ENCODE measurements around the gene SMIM24.
A peak's percentile ranks its signal among the peaks of the same experiment; 100 is the strongest.

SMIM24 gene

GRCh38 chr19:3475449-3475848 lies 4.9 kb downstream of the SMIM24 start:
- no peak for DNase-seq

- no peak for DNase-seq
Measured at GRCh38 chr19:3474614-3475013, 5.7 kb downstream of the SMIM24 start.

- DNase-seq: no peak
Measured at GRCh38 chr19:3474010-3474409, 6.3 kb downstream of the SMIM24 start.

DNA sequence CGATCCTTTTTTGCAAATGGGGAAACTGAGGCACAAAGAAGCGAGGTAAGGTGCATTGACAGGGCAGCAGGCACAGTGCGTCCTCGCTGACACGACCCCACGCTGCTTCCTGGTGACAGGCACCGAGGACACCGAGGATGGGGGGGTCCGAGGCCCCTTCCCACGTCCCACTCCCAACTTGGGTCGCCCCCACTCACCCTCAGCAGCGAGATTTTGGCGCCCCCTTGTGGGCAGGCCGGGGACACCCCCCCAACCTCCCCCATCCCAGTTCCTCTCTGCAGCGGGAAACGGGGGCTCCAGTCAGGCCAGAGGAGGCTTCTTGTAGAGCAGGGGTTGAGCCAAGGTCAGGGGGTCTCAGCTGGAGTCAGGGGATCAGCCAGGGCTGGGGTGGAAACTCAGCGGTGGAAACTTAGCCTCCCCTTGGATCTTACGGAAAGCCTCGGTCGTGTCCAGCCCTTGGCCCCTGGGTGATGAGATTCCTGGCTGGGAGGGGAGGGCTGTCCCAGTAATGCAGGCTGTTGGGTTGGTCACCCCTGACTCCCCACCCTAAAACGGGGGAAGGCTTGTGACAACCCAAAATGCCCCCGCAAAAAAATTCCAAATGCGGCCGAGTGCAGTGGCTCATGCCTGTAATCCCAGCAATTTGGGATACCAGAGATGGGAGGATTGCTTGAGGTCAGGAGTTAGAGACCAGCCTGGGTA lies 8.2 kb downstream of the SMIM24 start:
- DNase-seq: peak in 21 of 51 donors; percentile 2 to 55 (median 18)

DNA sequence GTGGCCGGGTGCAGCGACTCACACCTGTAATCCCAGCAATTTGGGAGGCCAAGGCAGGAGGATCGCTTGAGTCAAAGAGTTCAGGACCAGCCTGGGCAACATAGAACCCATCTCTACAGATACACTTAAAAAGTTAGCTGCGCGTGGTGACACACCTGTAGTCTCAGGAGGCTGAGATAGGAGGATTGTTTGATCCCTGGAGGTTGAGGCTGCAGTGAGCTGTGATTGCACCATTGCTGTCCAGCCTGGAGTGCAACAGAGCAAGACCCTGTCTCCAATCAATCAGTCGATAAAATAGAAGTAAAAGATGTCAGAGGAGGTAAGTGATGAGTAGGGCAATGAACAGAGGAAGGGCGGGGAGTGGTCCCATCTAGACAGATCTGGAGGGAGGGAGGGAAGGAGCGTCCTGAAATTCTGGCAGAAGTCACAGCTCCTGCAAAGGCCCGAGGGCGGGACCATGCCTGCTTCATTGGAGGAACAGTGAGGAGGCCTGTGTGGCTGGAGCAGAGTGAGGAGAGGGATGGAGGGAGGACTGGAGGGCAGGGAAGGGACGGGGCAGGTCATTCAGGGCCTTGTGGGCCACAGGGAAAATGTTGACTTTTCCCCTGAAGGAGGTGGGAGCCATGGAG lies 9.7 kb downstream of the SMIM24 start:
- DNase-seq: no peak

DNA sequence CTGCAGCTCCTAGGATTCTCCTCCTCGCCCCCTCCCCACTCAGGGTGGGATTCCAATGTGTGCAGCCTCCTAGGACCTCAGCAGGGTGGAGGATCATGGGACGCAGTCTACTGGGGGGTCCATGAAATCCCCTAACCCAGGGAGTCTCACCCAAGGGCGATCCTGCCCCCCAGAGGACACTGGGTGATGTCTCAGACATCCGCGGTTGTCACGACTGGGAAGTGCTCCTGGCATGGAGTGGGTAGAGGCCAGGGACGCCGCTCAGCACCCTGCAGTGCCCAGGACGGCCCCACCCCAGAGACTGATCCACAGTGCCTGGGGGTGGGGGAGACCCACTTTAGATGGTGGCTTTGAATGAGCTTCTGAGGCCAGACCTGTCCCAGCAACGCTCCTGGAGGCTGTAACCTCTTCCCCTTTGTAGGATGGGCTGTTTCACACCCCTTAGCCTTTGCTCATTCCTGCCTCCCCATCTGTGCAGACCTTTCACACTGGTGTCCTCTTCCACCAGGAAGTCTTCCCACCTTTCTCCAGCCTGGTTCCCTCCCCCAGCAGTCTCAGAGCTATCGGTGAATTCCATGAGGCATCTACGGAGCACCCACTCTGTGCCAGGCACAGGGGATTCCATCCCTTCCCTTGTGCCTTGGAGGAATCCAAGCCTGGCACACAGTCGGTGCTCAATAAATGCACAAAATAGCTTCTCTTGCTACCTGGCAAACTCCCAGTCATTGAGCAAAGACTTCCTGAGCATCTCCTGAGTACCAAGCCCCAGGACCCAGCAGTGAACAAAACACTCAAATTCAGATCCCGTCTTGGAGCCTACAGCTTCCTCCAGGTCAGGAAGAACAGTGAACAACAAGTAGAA lies 10.5 kb downstream of the SMIM24 start:
- DNase-seq: peak in 1 of 51 donors; percentile 26

DNA sequence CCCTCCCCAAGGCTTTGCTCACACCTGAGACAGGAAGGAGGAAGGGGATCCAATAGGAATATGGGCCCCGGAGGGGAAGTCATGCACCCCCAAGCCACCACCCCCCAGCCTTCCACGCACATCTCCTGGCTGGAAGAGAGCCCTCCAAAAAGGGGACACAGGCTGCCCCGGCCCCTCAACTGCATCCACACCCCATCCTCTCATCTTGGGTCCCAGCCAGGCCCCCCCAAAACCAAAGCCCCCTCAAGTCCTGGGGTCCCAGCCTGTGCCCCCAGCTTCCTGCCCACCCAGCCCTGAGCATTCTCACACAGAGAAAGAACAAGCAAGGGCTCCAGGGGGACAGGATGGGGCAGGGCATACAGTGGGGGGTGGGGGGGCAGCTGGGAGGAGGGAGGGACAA lies 12.1 kb downstream of the SMIM24 start:
- no peak for DNase-seq

DNA sequence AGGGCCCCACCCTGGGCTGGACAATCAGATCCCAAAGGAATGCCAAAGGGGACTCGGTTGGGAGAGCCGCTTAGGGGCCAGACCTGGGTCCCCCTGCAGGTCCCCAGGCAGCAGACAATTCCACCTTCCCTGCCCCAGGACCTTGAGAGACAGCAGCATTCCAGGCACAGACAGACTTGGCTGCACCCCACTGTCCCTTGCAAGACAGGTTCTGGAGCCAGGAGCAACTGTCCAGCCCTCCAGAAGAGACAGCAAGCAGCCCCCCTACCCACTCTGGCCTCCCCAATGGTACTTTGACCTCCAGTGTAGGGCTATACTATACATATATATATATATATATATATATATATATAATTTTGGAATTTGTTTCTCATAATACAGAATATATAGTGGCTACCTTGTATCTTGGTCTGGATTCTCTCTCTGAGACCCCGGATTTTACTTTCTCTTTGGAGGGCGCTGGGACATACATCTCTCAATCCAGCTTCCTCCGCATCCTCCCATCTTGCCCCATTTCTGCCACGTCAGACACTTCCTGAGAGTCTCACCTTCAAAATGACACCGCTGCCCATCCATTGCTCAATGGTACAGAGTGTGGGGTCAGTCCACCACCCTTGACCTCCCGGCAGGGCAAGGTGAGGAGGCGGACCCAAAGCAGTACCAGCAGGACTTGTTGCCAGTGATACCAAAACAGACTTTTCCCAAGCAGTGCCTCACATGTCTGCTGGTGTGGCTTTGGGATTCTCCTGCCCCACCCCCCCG lies 12.7 kb downstream of the SMIM24 start:
- no peak for DNase-seq

- DNase-seq: peak in 29 of 51 donors; percentile 3 to 74 (median 38)
Measured at GRCh38 chr19:3466635-3467034, 13.7 kb downstream of the SMIM24 start.

GRCh38 chr19:3465552-3465951 lies 14.8 kb downstream of the SMIM24 start:
- DNase-seq: no peak

DNA sequence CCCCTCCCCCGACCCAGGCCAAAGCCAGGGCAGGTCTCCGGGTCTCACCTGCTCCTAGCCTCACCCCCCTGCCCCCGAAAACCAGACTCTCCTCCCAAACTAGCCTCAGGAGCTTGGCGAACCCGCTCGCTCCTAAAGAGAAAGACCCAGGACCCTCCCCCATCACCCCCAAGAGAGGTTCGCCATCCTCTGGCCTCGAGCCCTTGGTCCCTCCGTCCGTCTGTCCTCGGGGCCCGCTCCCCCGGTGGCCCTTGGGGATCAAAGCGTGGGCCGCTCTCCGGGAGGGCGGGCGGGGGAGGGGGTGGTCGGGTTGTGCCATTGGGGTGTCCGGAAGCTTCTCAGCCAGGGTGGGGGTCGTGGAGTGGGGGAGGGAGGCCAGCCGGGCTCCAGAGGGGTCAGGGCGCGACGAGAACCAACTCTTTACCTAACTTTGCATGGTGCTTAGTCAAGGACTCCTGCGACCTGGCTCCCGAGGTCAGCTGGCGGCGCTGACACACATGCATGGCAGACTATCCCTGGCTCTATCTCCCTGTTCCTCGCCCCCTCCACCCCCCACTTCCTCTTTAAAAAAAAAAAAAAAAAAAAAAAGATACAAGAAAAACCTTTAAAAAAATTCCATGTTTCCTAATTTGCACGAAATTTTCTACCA lies 15.6 kb downstream of the SMIM24 start:
- DNase-seq: no peak

GRCh38 chr19:3463714-3464586 lies 16.4 kb downstream of the SMIM24 start:
- DNase-seq: no peak

DNA sequence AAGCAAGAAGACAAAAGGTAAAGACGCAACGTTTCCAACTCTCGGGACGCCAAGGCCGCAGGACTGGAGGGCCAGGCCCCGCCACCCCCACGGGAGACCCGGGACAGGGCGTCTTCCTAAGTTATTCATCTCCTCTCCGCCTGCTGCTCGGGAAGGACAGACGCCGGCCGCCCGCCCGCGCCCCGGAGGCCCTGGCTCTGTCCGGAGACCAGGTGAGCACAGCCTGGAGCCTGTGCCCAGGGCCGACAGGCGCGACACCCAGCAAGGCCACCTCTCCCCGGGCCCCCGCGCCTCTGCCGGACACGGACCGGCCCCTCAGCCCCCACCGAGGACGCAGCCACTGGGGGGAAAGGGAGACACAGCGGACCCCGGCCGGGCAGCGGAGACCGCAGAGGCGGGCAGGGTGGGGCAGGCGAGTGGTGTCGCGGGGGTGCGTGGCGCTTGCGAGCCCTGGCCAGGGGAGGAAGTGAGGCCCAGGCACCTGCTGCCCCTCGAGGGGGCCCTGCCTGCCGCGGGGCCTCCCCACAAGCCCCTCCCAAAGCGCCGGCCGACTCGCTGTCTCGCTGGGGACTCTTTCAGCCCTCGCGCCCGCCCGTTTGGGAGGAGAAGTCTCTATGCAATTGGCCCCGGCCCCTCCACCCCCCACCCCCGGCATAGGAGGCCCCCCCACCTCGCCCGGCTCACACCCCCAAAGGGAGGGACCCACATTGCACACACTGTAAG lies 17.2 kb downstream of the SMIM24 start:
- DNase-seq: no peak

DNA sequence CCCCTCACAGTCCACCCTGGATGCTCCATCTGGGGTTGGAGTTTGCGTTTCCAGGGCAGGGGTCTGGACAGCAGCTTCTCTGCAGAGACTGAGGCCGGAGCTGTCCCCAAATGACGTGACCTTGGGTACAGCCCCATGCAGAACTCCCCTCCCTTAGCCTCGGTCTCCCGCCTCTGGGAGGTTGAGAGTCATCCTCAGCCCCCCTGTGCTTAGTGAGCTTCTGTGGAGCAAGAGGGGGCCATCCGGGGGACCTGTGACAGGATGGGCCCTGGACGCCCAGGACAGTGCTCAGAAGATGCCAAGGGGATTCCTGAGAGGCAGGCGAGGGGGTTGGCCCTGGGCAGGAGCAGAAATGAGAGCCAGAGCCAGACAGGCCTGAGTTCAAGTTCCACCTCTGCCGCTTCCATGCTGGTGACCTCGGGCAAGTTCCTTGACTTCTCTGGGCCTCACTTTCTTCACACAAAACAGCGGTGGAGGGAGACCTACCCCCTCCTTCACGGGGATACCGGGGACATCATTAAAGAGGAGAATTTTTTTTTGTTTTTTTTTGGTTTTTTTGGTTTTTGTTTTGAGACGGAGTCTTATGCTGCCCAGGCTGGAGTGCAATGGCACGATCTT lies 20.3 kb downstream of the SMIM24 start:
- DNase-seq: no peak

GRCh38 chr19:3459089-3459881 lies 21.0 kb downstream of the SMIM24 start:
- DNase-seq: peak in 46 of 51 donors; percentile 10 to 82 (median 58)

DNA sequence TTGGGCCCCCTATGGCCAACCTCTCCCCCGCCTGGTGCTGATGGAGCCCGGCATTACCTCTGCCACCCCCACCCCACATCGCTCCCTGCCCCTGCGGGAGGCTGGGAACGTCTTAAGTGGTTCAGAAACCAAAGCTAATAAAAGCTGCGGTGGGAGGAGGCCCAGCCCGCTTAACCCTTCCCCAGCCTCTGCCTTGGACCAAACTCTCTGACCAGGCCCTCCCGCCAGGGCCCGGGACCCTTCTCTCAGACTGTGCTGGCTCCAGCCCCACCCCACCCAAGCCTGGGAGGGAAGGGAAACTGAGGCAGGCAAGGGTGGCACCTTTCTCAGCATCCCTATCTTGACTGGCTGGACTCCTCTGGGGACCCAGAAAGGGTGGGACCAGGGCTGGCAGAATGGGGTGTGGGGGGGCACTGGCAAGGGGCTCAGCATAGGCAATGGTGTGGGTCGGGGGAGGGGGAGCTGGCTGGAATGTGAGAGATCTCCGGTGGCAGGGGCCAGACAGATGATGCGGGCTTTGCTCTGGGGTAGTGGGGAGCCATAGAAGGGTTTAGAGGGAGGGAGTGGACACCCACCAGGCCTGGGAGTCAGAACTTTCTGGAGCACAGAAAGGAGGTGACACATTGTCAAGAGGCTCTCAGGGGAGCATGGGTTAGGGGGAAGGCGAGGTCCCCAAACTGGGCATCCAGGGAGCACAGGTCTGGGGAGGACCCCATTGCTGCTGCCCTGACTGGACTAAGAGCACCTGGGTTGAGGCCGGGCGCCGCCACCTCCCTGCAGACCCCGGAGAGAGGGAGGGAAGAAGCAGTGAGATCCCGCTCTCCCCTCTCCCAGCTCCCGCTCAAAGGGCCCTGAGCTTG lies 21.9 kb downstream of the SMIM24 start:
- peak in 2 of 51 donors; percentile 11 to 14 for DNase-seq

All from hypothalamus (tissue), 51 donors.